Endothelial cell of umbilical vein (primary cell): ENCODE measurements around the gene SCAF8. TPM values are rescaled to one million over a fixed set of nuclear protein-coding genes. Genes with fewer than 3 reads are reported as not detected.

ENCODE experiments used
- BruUV-seq: library from RNA; stranded (reverse); fragments of 400-500 nt; replicated peaks from 2 replicates; lab custom pipeline; 2021; lab: Mats Ljungman, UMichigan
- CTCF ChIA-PET: fragments of 300-600, 350-600 bp; sonication (Branson Sonifier 250); formaldehyde crosslinking; loops from one replicate; lab custom pipeline; 2021; ENCODE audit warnings: antibody characterized with exemption, inconsistent platforms; lab: Charles Lee
- POLR2A ChIA-PET: fragments of 300-600, 350-600 bp; sonication (Branson Sonifier 250); formaldehyde crosslinking; loops from one replicate; lab custom pipeline; 2021; ENCODE audit warnings: antibody characterized with exemption, inconsistent platforms; lab: Charles Lee
- DNase-seq: peaks from one replicate; pipeline ENCODE4 v3.0.0-alpha.2; 2011; ENCODE audit warnings: low read depth, low spot score
- FAIRE-seq: peaks from 2 replicates; lab custom pipeline; 2011; peaks lifted over from hg19 to GRCh38; lab: Jason Lieb, UNC
- H2AFZ ChIP-seq: 2 replicates; pipeline ENCODE4 v1.6.0; 2012; ENCODE audit warnings: low read depth, low read length, control low read depth, inconsistent platforms
- H3K27ac ChIP-seq: 2 replicates; pipeline ENCODE4 v1.5.1; 2011; ENCODE audit warnings: low read depth, mild to moderate bottlenecking, control low read depth, low read length, moderate library complexity; ENCODE audit not compliant: insufficient read depth
- H3K27me3 ChIP-seq, 2 experiments: 2 replicates each; pipeline versions ENCODE4 v1.6.0 to v1.6.1; 2011; ENCODE audit warnings: low read length in 2 of 2, mixed read lengths in 1 of 2; ENCODE audit not compliant: control insufficient read depth in 2 of 2, insufficient read depth in 2 of 2
- H3K36me3 ChIP-seq, 2 experiments: 2 replicates in 1 of 2; 3 replicates in 1 of 2; pipeline ENCODE4 v1.5.1; 2011; ENCODE audit warnings: low read length in 2 of 2, mild to moderate bottlenecking in 1 of 2, moderate library complexity in 1 of 2; ENCODE audit not compliant: control insufficient read depth in 2 of 2, insufficient read depth in 2 of 2; ENCODE audit errors: extremely low read depth in 1 of 2
- H3K4me1 ChIP-seq: 3 replicates; pipeline ENCODE4 v1.5.1; 2011; ENCODE audit warnings: mild to moderate bottlenecking, low read length; ENCODE audit not compliant: control insufficient read depth, insufficient read depth; ENCODE audit errors: extremely low read depth
- H3K4me2 ChIP-seq: 2 replicates; pipeline ENCODE4 v1.6.1; 2011; ENCODE audit warnings: low read length, control low read depth, mixed read lengths; ENCODE audit not compliant: insufficient read depth
- H3K4me3 ChIP-seq, 3 experiments: fragments of 200-600 bp in 1 of 3; sonication (generic), shearing (Covaris generic) in 1 of 3; replicated peaks in 1 of 3; 2 replicates each; pipeline ENCODE4 v1.5.1; 2011 to 2016; ENCODE audit warnings: control low read depth in 3 of 3, low read length in 3 of 3, mild to moderate bottlenecking in 2 of 3, inconsistent platforms in 1 of 3, low read depth in 1 of 3, moderate library complexity in 1 of 3; ENCODE audit not compliant: insufficient read depth in 1 of 3
- H3K79me2 ChIP-seq: 2 replicates; pipeline ENCODE4 v1.6.0; 2012; ENCODE audit warnings: low read length, inconsistent platforms; ENCODE audit not compliant: control insufficient read depth, insufficient read depth
- H3K9ac ChIP-seq: replicated peaks from 2 replicates; pipeline ENCODE3; 2011; ENCODE audit warnings: low read length, control low read depth; ENCODE audit not compliant: insufficient read depth; ENCODE audit errors: extremely low read depth
- H3K9me1 ChIP-seq: replicated peaks from 3 replicates; pipeline ENCODE4 v1.6.0; 2011; ENCODE audit warnings: mild to moderate bottlenecking, low read length; ENCODE audit not compliant: control insufficient read depth, insufficient read depth; ENCODE audit errors: extremely low read depth
- H3K9me3 ChIP-seq: replicated peaks from 2 replicates; pipeline ENCODE4 v1.5.1; 2012; ENCODE audit warnings: low read length, inconsistent platforms; ENCODE audit not compliant: control insufficient read depth, insufficient read depth
- H4K20me1 ChIP-seq: replicated peaks from 2 replicates; pipeline ENCODE3; 2011; ENCODE audit warnings: mild to moderate bottlenecking, low read length; ENCODE audit not compliant: control insufficient read depth, insufficient read depth; ENCODE audit errors: extremely low read depth
- CTCF ChIP-seq, 2 donors: IDR thresholded peaks; 1 replicate in 1 of 2; 2 replicates in 1 of 2; pipeline ENCODE4 v1.5.1; 2011; ENCODE audit warnings: low read length in 2 of 2, mild to moderate bottlenecking in 2 of 2, moderate library complexity in 2 of 2, control low read depth in 1 of 2, inconsistent platforms in 1 of 2, low read depth in 1 of 2; ENCODE audit not compliant: insufficient read depth in 1 of 2; ENCODE audit errors: extremely low read depth in 1 of 2
- EZH2 ChIP-seq: IDR thresholded peaks from 2 replicates; pipeline ENCODE4 v1.6.1; 2012; ENCODE audit warnings: borderline replicate concordance, low read depth, mild to moderate bottlenecking, moderate library complexity, low read length, inconsistent platforms; ENCODE audit not compliant: severe bottlenecking
- FOS ChIP-seq: IDR thresholded peaks from 2 replicates; pipeline ENCODE4 v1.6.1; 2011; ENCODE audit warnings: mild to moderate bottlenecking, low read length, moderate library complexity, borderline replicate concordance; ENCODE audit not compliant: insufficient read depth
- GATA2 ChIP-seq: IDR thresholded peaks from 2 replicates; pipeline ENCODE4 v1.7.0; 2011; ENCODE audit warnings: low read depth, mild to moderate bottlenecking, moderate library complexity, mixed read lengths, low read length; ENCODE audit not compliant: insufficient read length, insufficient read depth
- JUN ChIP-seq: IDR thresholded peaks from 2 replicates; pipeline ENCODE4 v1.6.1; 2011; ENCODE audit warnings: borderline replicate concordance, low read depth; ENCODE audit not compliant: insufficient read length, insufficient read depth
- MYC ChIP-seq: IDR thresholded peaks from one replicate; pipeline ENCODE4 v1.6.1; 2011; ENCODE audit warnings: mild to moderate bottlenecking, low read depth, low read length
- POLR2A ChIP-seq: IDR thresholded peaks from 2 replicates; pipeline ENCODE4 v1.6.1; 2012; ENCODE audit warnings: low read depth, mild to moderate bottlenecking, control low read depth, low read length
- POLR2AphosphoS5 ChIP-seq: IDR thresholded peaks from 2 replicates; pipeline ENCODE4 v1.6.1; 2012; ENCODE audit warnings: low read depth, mild to moderate bottlenecking, control low read depth, low read length, moderate library complexity; ENCODE audit not compliant: insufficient read depth
- dilution Hi-C: fragments of 300-500 bp; cut with MboI; formaldehyde crosslinking; loops from one replicate; pipeline ENCODE4 v1.15.0; 2019; ENCODE audit warnings: low sequenced_read_pairs; ENCODE audit not compliant: extremely low pct_ligation_motif_present
- intact Hi-C: fragments of 100-400 bp; cut with micrococcal nuclease; formaldehyde crosslinking; loops from one replicate; pipeline ENCODE4 v1.10.0; 2022
- polyA plus RNA-seq, 4 experiments: library from polyadenylated mRNA; depleted of rRNA in 3 of 4; stranded (reverse) in 3 of 4; unstranded in 1 of 4; fragments of >200 nt; gene quantifications; 2 replicates each; pipeline versions ENCODE4 v1.2.1 to v1.2.3, GENCODE V29; 2011 to 2012; ENCODE audit warnings: missing spikeins in 1 of 4
- total RNA-seq: library from RNA; stranded (reverse); gene quantifications from 2 replicates; pipeline ENCODE4 v1.2.3, GENCODE V29; 2021
- TF ChIP-seq, protein P1 (sequence below): IDR thresholded peaks from 2 replicates; pipeline ENCODE4 v1.6.1; 2011; ENCODE audit not compliant: insufficient read depth, insufficient read length

SCAF8 gene
- total and polyA plus RNA-seq, 2 donors (not counting 3 experiments of a cell fraction or from before 2014, with no cell fraction given), result 11.7 to 37.8 TPM

DNA sequence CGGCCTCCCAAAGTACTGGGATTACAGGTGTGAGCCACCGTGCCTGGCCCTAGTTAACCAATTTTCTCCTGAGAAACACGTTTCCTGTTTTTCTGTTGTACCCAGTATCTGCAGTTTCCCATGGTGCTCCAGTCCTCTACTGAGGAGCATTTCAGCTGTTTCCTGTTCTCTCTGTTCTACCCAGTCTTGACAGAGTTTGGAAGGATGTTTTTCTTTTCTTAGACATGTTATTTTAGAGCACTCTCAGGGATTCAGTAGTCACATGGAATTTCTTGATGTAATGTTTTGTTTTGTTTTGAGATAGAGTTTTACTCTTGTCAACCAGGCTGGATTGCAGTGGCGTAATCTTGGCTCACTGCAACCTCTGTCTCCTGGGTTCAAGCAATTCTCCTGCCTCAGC lies 132.1 kb downstream of the SCAF8 start:
- no TSS peak for BruUV-seq
- peak overlapping the region; percentile 48 for H3K27ac ChIP-seq
- no peaks in the 10 kb centered on the region for H3K9me1 ChIP-seq
- peak; percentile 4 for FAIRE-seq
- no peaks in the 10 kb centered on the region for H3K27me3 ChIP-seq
- H4K20me1 ChIP-seq, result no peaks in the 10 kb centered on the region
- H3K4me3 ChIP-seq, result no peak overlapping the region
- TF ChIP-seq POLR2AphosphoS5 (no peak), JUN (no peak), CTCF (IDR thresholded peaks at IDR 0.05; ENCODE audit: extremely low read depth in 1 of 2, insufficient read depth in 1 of 2, low read depth in 1 of 2, low read length in 2 of 2) (no peak), FOS (no peak), EZH2 (no peak), MYC (no peak), POLR2A (no peak), GATA2 (no peak)
- TF ChIP-seq, protein P1, sequence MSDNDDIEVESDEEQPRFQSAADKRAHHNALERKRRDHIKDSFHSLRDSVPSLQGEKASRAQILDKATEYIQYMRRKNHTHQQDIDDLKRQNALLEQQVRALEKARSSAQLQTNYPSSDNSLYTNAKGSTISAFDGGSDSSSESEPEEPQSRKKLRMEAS, result no peak
- peaks cover 3% of the 10 kb centered on the region for H3K4me1 ChIP-seq
- dilution Hi-C loops, result no loop called here
- intact Hi-C loops, result loop anchor here (5.0 kb wide), 1 partner anchor 382 kb away; no protein-coding TSS in a partner anchor
- no peak overlapping the region for H3K9ac ChIP-seq
- no peaks in the 10 kb centered on the region for H3K36me3 ChIP-seq
- ChIA-PET POLR2A (interaction anchor here (0.7 kb wide), 1 partner anchor 43 kb away, joined by 3 read pairs; no protein-coding TSS in a partner anchor), CTCF (interaction anchor here (1.6 to 4.2 kb wide), 2 partner anchors 190 to 383 kb away, joined by 6 to 17 read pairs; no protein-coding TSS in a partner anchor)
- no peak overlapping the region for H3K4me2 ChIP-seq
- H3K9me3 ChIP-seq, result no peaks in the 10 kb centered on the region
- peak; percentile 82 for DNase-seq
- peaks cover 4% of the 10 kb centered on the region for H3K79me2 ChIP-seq
- H2AFZ ChIP-seq, result no peak overlapping the region
